Daoy (cell line): ENCODE measurements around the gene ACTR2. TPM values are rescaled to one million over a fixed set of nuclear protein-coding genes. Genes with fewer than 3 reads are reported as not detected.
A peak's percentile ranks its signal among the peaks of the same experiment; 100 is the strongest.
"Not testable (repeated sequence)": the region's sequence is repeated elsewhere in the genome, so short reads cannot be mapped to it uniquely, and the experiment has no call there.

Experiments
- DNase-seq: peaks from one replicate; pipeline ENCODE4 v3.0.0-alpha.2; 2015; ENCODE audit warnings: low read depth
- total RNA-seq: library from RNA; depleted of rRNA; stranded (reverse); fragments of >200 nt; shearing (Covaris generic); gene quantifications from 2 replicates; pipeline ENCODE4 v1.2.3, GENCODE V29; 2014

ACTR2 gene
- total RNA-seq, 1 experiment from 2014 or later: 75.9 TPM

GRCh38 chr2:65228263-65228750 is 676 bp downstream of the ACTR2 start:
- no peak for DNase-seq

- no peak for DNase-seq
These were observed 3.5 kb downstream of the ACTR2 start for GRCh38 chr2:65231121-65231520.

- DNase-seq: peak; percentile 43
These were observed 4.4 kb downstream of the ACTR2 start for GRCh38 chr2:65231892-65232477.

- peak; percentile 17 for DNase-seq
These were observed 5.0 kb downstream of the ACTR2 start for GRCh38 chr2:65232636-65233035.

- DNase-seq: no peak
These were observed 13.0 kb downstream of the ACTR2 start for GRCh38 chr2:65240657-65241056.

GRCh38 chr2:65244452-65244851 is 16.8 kb downstream of the ACTR2 start:
- not testable (repeated sequence) for DNase-seq

- no peak for DNase-seq
These were observed 25.0 kb downstream of the ACTR2 start for GRCh38 chr2:65252640-65253039.

GRCh38 chr2:65255356-65255755 is 27.7 kb downstream of the ACTR2 start:
- no peak for DNase-seq

- DNase-seq: no peak
These were observed 28.4 kb downstream of the ACTR2 start for GRCh38 chr2:65256054-65256453.

- not testable (repeated sequence) for DNase-seq
These were observed 30.2 kb downstream of the ACTR2 start for GRCh38 chr2:65257866-65258265.

GRCh38 chr2:65261676-65262075 is 34.0 kb downstream of the ACTR2 start:
- DNase-seq: no peak

GRCh38 chr2:65263262-65263661 is 35.6 kb downstream of the ACTR2 start:
- DNase-seq: no peak

GRCh38 chr2:65263986-65264385 is 36.4 kb downstream of the ACTR2 start:
- no peak for DNase-seq

GRCh38 chr2:65264821-65265670 is 37.4 kb downstream of the ACTR2 start:
- DNase-seq: peak; percentile 47

GRCh38 chr2:65265671-65266045 is 38.0 kb downstream of the ACTR2 start:
- no peak for DNase-seq

GRCh38 chr2:65267008-65267407 is 39.4 kb downstream of the ACTR2 start:
- no peak for DNase-seq

- DNase-seq: no peak
These were observed 41.3 kb downstream of the ACTR2 start for GRCh38 chr2:65268957-65269356.

GRCh38 chr2:65273344-65273743 is 45.7 kb downstream of the ACTR2 start:
- DNase-seq: no peak

GRCh38 chr2:65275141-65275915 is 47.7 kb downstream of the ACTR2 start:
- DNase-seq: no peak

- no peak for DNase-seq
These were observed 49.0 kb downstream of the ACTR2 start for GRCh38 chr2:65276609-65277008.

- no peak for DNase-seq
These were observed 49.5 kb downstream of the ACTR2 start for GRCh38 chr2:65277118-65277517.

GRCh38 chr2:65277791-65278483 is 50.3 kb downstream of the ACTR2 start:
- DNase-seq: no peak
